T-helper 2 cell treated with Interferon-gamma antibody and Interleukin-4, amounts not matched to agents 5 μg/mL and 100 μg/mL, for 36 hours (primary cell): Measurements from ENCODE around the gene GAS1.

ENCODE experiments used
- DNase-seq: peaks from one replicate; pipeline ENCODE4 v3.0.0; 2021; ENCODE audit warnings: low spot score
- H3K27ac Mint-ChIP-seq: one replicate; pipeline ENCODE4 v1.8.0; 2021; ENCODE audit warnings: mild to moderate bottlenecking, mixed read lengths
- H3K27me3 Mint-ChIP-seq: one replicate; pipeline ENCODE4 v1.8.0; 2021; ENCODE audit warnings: low read depth, mixed read lengths
- H3K36me3 Mint-ChIP-seq: one replicate; pipeline ENCODE4 v1.8.0; 2021; ENCODE audit warnings: low read depth, mixed read lengths
- H3K4me1 Mint-ChIP-seq: one replicate; pipeline ENCODE4 v1.8.0; 2021; ENCODE audit warnings: low read depth, mixed read lengths
- H3K4me3 Mint-ChIP-seq: one replicate; pipeline ENCODE4 v1.8.0; 2022; ENCODE audit warnings: mild to moderate bottlenecking, moderate library complexity, mixed read lengths
- H3K9me3 Mint-ChIP-seq: one replicate; pipeline ENCODE4 v1.8.0; 2021; ENCODE audit warnings: mixed read lengths

GAS1 gene, protein sequence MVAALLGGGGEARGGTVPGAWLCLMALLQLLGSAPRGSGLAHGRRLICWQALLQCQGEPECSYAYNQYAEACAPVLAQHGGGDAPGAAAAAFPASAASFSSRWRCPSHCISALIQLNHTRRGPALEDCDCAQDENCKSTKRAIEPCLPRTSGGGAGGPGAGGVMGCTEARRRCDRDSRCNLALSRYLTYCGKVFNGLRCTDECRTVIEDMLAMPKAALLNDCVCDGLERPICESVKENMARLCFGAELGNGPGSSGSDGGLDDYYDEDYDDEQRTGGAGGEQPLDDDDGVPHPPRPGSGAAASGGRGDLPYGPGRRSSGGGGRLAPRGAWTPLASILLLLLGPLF

DNA sequence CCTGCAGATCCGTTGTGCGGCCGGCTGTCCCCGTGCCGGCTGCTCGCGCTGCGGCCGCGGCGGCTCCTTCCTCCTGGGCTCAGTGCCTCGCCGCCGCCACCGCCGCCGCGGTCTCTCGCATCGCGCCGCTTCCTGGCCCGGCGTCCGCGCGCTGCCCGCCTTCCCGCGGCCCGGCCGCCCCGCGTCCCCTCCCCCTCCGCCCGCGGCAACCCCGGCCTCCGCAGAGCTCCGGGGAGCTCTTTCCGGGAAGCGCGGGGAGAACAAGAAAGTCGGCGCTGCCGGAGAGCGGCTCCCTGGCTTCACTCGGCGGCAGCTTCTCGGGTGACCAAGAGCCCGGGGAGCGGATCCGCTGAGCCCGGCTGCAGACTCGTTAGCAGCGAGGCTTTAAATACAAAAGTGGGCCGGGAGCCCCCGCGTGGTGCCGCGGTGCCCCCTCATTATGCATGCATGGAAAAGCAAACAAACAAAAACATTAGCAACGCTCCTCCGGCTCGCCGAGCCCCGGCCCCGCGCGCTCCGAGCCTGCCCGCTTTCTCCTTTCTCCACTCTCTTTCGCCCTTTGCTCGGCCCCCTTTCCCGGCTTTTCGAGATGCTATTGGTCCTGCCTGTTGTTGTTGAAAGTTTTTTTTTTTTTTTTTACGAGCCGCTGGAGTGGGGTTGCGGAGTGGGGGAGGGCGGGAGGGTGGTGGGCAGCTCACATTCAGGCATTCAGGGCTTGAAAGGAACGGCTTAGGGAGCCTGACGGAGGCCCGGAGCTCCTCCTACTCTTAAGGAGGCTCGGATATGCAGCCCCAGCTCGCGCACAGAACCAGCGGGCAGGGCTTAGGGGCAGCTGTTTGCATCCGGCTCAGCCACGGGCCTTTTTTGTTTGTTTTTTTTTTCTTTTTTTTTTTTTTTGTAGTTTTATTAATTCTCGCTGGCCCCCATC lies at the start of gene GAS1:
Gene GAS1, minus strand, starts transcription at position 361 of the 928 bp plus-strand sequence. CDS start 727 bp downstream, outside the sequence.
- DNase-seq, result peak; percentile 52
- no peaks in the 10 kb centered on the region for H3K36me3 Mint-ChIP-seq
- H3K27ac Mint-ChIP-seq, result peak within 1 kb of the TSS; percentile 62
- H3K4me3 Mint-ChIP-seq, result peak within 1 kb of the TSS; percentile 85
- H3K27me3 Mint-ChIP-seq, result peaks cover 34% of the 10 kb centered on the region
- H3K9me3 Mint-ChIP-seq, result peaks cover 12% of the 10 kb centered on the region
- peaks cover 4% of the 10 kb centered on the region for H3K4me1 Mint-ChIP-seq

DNA sequence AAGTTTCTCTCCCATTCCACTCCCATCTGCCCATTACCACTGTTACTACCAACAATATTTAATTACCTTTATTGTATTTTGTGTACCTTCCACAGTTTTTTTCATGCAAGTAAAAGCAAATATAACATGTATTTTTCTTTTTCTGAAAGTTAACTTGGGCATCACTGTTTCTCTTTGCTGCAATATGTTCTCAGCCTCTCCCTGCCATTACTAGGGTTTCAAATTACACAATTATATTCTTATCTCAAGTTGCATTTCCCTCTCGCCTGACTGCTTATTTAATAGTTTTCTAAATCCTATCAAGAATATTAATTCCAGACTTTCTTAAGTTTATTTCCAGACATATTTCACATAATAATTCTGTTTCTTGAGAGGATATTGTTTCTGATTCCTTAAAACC lies 46.9 kb upstream of the GAS1 start:
- Mint-ChIP-seq H3K4me1 (no peaks in the 10 kb centered on the region), H3K27ac (no peak overlapping the region), H3K36me3 (no peaks in the 10 kb centered on the region), H3K27me3 (peaks cover 2% of the 10 kb centered on the region), H3K9me3 (no peaks in the 10 kb centered on the region), H3K4me3 (no peak overlapping the region)
- no peak for DNase-seq

DNA sequence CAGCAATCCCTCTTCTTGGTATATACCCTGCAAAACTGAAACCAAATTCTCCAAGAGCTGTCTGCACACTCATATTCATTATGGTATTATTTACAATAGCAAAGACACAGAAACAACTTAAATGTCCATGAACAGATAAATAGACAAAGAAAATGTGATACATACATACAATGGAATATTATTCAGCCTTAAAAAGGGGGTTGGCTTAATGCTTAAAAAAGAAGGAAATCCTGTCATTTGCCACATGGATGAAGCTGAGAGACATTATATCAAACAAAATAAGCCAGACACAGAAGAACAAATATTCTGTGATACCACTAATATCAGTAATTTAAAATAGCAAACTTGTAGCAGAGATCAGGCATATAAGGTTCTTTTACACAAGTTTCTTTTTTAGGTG lies 46.5 kb upstream of the GAS1 start:
- H3K4me3 Mint-ChIP-seq, result no peak overlapping the region
- H3K36me3 Mint-ChIP-seq, result no peaks in the 10 kb centered on the region
- no peak for DNase-seq
- H3K9me3 Mint-ChIP-seq, result no peaks in the 10 kb centered on the region
- H3K4me1 Mint-ChIP-seq, result no peaks in the 10 kb centered on the region
- peaks cover 2% of the 10 kb centered on the region for H3K27me3 Mint-ChIP-seq
- H3K27ac Mint-ChIP-seq, result no peak overlapping the region

DNA sequence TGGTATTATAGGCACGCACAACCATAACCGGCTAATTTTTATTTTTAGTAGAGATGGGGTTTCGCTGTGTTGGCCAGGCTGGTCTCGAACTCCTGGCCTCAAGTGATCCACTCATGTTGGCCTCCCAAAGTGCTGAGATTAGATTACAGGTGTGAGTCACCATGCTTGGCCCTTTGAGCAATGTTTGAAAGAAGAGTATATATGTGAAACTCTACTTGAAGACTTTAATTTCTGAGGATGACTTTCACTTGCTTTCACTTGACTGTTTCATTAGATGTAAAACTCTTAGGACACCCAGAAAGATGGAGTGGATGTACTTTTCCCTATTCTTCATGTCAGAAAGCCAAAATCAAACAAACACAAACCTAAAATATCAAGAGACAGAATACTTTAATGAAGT lies 43.8 kb upstream of the GAS1 start:
- H3K36me3 Mint-ChIP-seq, result no peaks in the 10 kb centered on the region
- no peaks in the 10 kb centered on the region for H3K9me3 Mint-ChIP-seq
- peaks cover 2% of the 10 kb centered on the region for H3K27me3 Mint-ChIP-seq
- no peak for DNase-seq
- H3K4me1 Mint-ChIP-seq, result no peaks in the 10 kb centered on the region
- H3K4me3 Mint-ChIP-seq, result no peak overlapping the region
- H3K27ac Mint-ChIP-seq, result no peak overlapping the region

DNA sequence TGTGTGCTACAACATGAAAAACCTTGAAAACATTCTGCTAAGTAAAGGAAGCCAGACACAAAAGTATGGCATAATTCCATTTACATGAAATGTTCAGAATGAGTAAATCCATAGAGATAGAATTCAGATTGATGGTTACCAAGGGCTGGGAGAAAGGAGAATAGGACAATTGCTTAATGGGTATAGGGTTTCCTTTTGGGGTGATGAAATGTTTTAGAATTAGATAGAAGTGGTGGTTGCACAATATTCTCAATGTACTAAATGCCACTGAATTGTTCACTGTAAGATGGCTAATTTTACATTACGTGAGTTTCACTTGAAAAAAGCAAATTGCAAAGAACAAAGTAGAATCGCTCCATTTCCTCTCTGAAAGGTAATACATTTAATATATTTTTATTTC lies 43.0 kb upstream of the GAS1 start:
- DNase-seq, result no peak
- Mint-ChIP-seq H3K9me3 (no peaks in the 10 kb centered on the region), H3K4me1 (no peaks in the 10 kb centered on the region), H3K27ac (no peak overlapping the region), H3K27me3 (peaks cover 2% of the 10 kb centered on the region), H3K4me3 (no peak overlapping the region), H3K36me3 (no peaks in the 10 kb centered on the region)

DNA sequence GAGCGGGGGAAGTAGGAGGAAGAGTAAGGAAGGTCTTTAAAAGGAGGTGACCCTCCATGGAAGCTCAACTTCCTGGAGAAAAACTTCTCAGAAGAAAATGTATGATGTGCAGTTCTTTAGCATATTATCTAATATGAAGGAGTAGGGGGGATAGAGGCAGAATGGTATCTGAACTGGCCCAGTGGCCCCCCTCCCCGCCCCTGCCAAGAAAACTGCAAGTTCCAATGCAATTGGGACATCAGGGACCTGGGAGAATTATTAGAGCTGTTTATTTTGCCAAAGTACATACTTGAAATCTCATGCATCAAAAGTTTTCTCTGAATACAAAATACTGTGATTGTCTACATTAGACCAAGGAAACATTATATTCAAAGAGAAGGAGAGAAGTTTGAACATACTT lies 40.6 kb upstream of the GAS1 start:
- no peaks in the 10 kb centered on the region for H3K27me3 Mint-ChIP-seq
- no peaks in the 10 kb centered on the region for H3K36me3 Mint-ChIP-seq
- H3K9me3 Mint-ChIP-seq, result no peaks in the 10 kb centered on the region
- H3K4me1 Mint-ChIP-seq, result no peaks in the 10 kb centered on the region
- H3K27ac Mint-ChIP-seq, result no peak overlapping the region
- DNase-seq, result no peak
- H3K4me3 Mint-ChIP-seq, result no peak overlapping the region

DNA sequence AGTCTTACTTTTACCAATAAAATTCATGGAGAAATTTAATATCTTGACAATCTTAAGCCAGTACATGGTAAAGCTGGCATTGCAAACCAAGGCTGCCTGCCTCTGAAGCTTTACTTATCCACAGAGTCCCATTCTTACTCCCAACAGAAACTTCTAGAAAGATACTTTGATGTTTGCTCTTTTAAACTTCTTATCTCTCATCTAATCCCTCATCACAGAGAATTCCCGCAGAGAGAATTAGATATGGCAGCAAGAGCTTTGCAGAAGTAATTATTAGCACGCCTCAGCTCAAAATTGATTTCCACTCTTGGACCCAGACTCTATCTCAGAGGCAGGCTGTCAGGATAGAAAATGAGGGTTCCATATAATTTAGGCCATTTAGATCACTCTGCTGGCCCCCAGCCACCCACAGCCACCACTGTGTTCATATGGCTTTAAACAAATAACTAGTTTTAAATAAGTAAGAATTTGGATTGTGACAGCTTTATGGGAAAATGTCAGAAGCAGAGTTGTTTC lies 37.9 kb upstream of the GAS1 start:
- Mint-ChIP-seq H3K4me1 (no peaks in the 10 kb centered on the region), H3K27me3 (no peaks in the 10 kb centered on the region), H3K4me3 (no peak overlapping the region), H3K36me3 (no peaks in the 10 kb centered on the region), H3K27ac (no peak overlapping the region), H3K9me3 (no peaks in the 10 kb centered on the region)
- no peak for DNase-seq

DNA sequence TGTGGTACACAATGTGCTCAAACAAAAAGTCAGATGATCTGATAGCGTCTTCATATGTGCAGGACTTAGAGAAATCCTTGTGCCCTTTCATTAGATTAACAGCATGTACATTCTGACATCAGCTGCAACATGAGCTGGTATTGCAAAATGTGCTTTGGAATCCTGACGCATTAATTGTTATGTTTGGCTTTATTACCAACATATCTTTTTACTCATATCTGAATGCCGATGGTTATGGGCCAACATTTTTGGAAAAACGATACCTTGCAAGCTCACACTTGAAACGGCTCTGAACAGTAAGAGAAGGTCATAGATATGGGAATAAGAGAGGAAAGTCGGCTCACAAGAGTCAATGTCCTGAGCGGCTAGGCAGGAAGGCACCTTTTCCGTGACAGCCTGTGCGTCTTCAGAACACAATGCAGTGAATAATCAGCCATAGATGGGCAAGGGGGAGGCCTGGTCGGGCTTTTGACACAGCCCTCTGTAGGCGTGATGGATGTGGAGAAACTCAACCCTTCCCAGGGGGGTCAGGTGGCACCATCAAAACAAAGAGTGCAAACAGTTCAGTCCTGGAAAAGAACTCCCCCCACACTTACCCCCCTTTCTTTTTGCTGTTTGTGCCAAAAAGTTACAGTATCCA lies 36.4 kb upstream of the GAS1 start:
- H3K27me3 Mint-ChIP-seq, result no peaks in the 10 kb centered on the region
- no peaks in the 10 kb centered on the region for H3K9me3 Mint-ChIP-seq
- DNase-seq, result no peak

DNA sequence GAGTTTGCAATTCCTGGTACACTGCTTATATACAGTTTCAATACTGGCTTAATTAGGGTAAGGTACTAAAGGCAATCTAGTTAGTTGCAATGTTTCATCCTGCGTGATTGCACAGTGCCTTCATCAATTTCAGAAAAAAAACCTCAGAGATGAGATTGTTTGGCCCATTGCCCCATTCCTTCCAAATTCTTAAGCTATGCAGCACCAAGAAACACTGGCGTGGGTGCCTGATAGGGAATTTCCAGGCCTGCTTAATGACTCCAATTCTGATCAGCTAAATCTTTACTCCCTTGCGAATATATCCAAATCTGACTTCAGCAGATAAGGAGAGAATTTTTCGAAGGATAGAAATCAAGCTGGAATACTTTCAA lies 35.9 kb upstream of the GAS1 start:
- Mint-ChIP-seq H3K27me3 (no peaks in the 10 kb centered on the region), H3K36me3 (no peaks in the 10 kb centered on the region), H3K4me3 (no peak overlapping the region), H3K27ac (no peak overlapping the region), H3K4me1 (no peaks in the 10 kb centered on the region), H3K9me3 (no peaks in the 10 kb centered on the region)
- no peak for DNase-seq

More for the DNA sequence above, 36.4 kb upstream of the GAS1 start:
- no peak overlapping the region for H3K4me3 Mint-ChIP-seq
- H3K4me1 Mint-ChIP-seq, result no peaks in the 10 kb centered on the region
- H3K27ac Mint-ChIP-seq, result no peak overlapping the region
- H3K36me3 Mint-ChIP-seq, result no peaks in the 10 kb centered on the region

DNA sequence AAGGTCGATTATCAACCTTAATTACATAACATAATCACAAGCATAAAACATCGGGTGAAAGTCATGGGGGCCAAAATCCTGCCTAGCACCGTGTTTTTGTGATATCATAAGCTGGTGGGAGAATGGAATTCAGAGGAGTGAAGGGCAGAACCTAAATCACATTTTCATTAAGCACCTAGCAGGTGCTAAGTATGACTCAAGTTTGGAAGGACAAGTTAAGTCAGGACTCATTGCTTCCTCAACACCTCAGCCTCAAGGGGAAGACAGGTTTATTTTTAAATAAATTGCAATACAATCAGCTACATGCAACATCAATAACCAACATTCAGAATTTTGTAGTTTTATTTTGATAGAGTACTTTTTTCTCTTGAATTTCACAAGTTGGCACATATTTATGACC lies 33.5 kb upstream of the GAS1 start:
- Mint-ChIP-seq H3K36me3 (no peaks in the 10 kb centered on the region), H3K4me1 (no peaks in the 10 kb centered on the region), H3K4me3 (no peak overlapping the region), H3K9me3 (no peaks in the 10 kb centered on the region), H3K27me3 (no peaks in the 10 kb centered on the region), H3K27ac (no peak overlapping the region)
- no peak for DNase-seq

DNA sequence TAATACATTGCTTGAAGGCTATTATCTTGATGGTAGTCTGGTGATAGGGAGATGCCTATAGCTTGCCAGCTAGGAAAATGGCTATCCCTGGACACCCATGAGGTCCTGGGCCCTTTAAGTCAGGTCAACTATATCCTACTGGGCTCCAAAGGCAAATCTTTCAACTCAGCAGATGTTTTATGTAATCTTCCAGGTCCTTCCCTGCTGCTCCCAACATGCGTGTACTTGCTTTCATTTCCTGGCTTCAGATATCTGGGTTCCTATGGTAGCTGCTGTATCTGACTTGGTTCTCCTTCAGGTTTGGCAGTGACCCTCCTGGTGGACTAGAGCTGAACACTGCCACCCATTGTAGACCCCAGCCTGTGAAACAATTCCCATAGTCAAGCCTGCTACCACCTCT lies 32.4 kb upstream of the GAS1 start:
- no peak for DNase-seq
- Mint-ChIP-seq H3K27ac (no peak overlapping the region), H3K36me3 (no peaks in the 10 kb centered on the region), H3K9me3 (no peaks in the 10 kb centered on the region), H3K4me3 (no peak overlapping the region), H3K27me3 (no peaks in the 10 kb centered on the region), H3K4me1 (no peaks in the 10 kb centered on the region)

DNA sequence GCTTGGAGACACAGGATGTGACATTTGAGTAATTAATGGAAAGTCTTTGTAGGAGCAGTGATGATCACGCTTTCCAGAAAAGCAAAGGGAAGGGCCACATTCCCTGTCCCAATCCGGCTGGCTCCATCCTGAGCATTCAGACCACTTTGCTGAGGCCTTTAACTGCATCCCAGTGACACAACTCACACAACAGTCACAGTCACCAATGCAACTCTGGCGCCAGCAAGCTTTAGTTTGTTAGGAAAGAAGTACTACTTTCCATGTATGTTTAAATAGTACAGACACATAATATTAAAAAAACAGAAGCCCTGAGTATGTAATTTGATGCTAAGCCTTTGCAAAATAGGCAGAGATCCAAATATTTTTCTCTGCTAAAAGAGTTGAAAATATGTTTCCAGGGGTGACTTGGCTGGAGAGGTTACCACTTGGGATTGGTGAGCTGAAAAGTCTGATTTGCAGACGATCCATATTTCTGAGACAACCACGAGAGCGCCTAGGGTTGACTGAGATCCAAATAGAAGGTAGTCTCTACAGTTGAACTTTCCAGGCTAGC lies 31.7 kb upstream of the GAS1 start:
- H3K4me1 Mint-ChIP-seq, result no peaks in the 10 kb centered on the region
- no peaks in the 10 kb centered on the region for H3K9me3 Mint-ChIP-seq
- H3K36me3 Mint-ChIP-seq, result no peaks in the 10 kb centered on the region
- peaks cover under 1% of the 10 kb centered on the region for H3K27me3 Mint-ChIP-seq
- no peak overlapping the region for H3K4me3 Mint-ChIP-seq
- DNase-seq, result no peak
- H3K27ac Mint-ChIP-seq, result no peak overlapping the region

DNA sequence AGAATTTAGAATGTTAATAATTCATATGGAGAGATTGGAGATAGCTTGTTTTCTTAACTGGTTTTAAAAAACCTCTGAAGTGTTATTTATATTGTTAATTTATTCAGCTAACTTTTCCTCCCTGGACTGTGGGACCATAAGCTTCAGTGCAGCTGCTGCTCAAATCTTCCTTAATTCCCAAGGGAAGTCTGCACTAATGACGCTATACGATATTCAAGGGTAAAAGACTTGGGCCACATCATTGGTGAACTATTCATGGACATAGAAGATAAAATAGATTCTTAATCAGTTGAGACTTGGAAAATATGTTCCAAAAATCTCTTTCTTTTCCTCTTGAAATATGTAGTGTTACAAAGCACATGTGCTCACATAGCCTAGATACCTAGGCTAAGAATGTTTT lies 31.1 kb upstream of the GAS1 start:
- Mint-ChIP-seq H3K27ac (no peak overlapping the region), H3K4me1 (no peaks in the 10 kb centered on the region), H3K9me3 (no peaks in the 10 kb centered on the region), H3K4me3 (no peak overlapping the region), H3K36me3 (no peaks in the 10 kb centered on the region), H3K27me3 (peaks cover 2% of the 10 kb centered on the region)
- no peak for DNase-seq
